K562 (cell line): ENCODE results near the gene LYPD5. TPM values are rescaled to one million over a fixed set of nuclear protein-coding genes. Genes with fewer than 3 reads are reported as not detected.

Experiments
- ARNT ChIP-seq, 2 experiments: fragments of 450-650 bp; IDR thresholded peaks; 2 replicates each; pipeline ENCODE4 v1.6.1; 2016; ENCODE audit warnings: mild to moderate bottlenecking in 1 of 2
- ATF1 ChIP-seq, 2 experiments: fragments of 450-650 bp in 1 of 2; IDR thresholded peaks; 2 replicates each; pipeline ENCODE4 v1.6.1; 2016; ENCODE audit warnings: missing compliant biosample characterization in 1 of 2, missing genetic modification characterization in 1 of 2
- CUX1 ChIP-seq: fragments of 200-800 bp; sonication (Bioruptor generic); IDR thresholded peaks from 2 replicates; pipeline ENCODE4 v1.6.1; 2016; ENCODE audit warnings: missing genetic modification characterization, missing compliant biosample characterization
- DLX4 ChIP-seq: fragments of 250-450 bp; sonication (Bioruptor Pico); IDR thresholded peaks from 2 replicates; pipeline ENCODE4 v1.6.1; 2021; ENCODE audit warnings: mild to moderate bottlenecking
- GATA2 ChIP-seq: sonication (generic); formaldehyde crosslinking; IDR thresholded peaks from 2 replicates; pipeline ENCODE4 v1.4.0; 2020; ENCODE audit warnings: mild to moderate bottlenecking, missing genetic modification reagents
- HDAC6 ChIP-seq: IDR thresholded peaks from 2 replicates; pipeline ENCODE4 v1.6.1; 2012; ENCODE audit warnings: low read depth, mild to moderate bottlenecking, control low read depth, inconsistent platforms, low read length, moderate library complexity
- KLF6 ChIP-seq: fragments of 250-450 bp; sonication (Bioruptor Pico); IDR thresholded peaks from 2 replicates; pipeline ENCODE4 v1.4.0; 2020; ENCODE audit warnings: mild to moderate bottlenecking, moderate library complexity, borderline replicate concordance
- MBD2 ChIP-seq: sonication (generic); IDR thresholded peaks from 2 replicates; pipeline ENCODE4 v1.6.1; 2016; ENCODE audit warnings: low read depth, borderline replicate concordance
- MCM2 ChIP-seq: fragments of 450-650 bp; IDR thresholded peaks from 2 replicates; pipeline ENCODE4 v1.6.1; 2017; ENCODE audit warnings: low read depth, mild to moderate bottlenecking
- NCOA2 ChIP-seq, 2 experiments: fragments of 450-650 bp; IDR thresholded peaks; 2 replicates each; pipeline ENCODE4 v1.6.1; 2018; ENCODE audit warnings: mild to moderate bottlenecking in 2 of 2, moderate library complexity in 1 of 2; ENCODE audit not compliant: partially characterized antibody in 2 of 2
- SMARCE1 ChIP-seq: fragments of 450-650 bp; IDR thresholded peaks from 2 replicates; pipeline ENCODE4 v1.7.1; 2016; ENCODE audit warnings: mild to moderate bottlenecking
- ZFP91 ChIP-seq: sonication (generic); formaldehyde crosslinking; IDR thresholded peaks from 2 replicates; pipeline ENCODE4 v1.8.0; 2022; ENCODE audit warnings: mild to moderate bottlenecking, missing genetic modification reagents
- ZNF146 ChIP-seq: IDR thresholded peaks from one replicate; pipeline ENCODE4 v1.6.1; 2018; ENCODE audit warnings: missing compliant biosample characterization; ENCODE audit not compliant: unreplicated experiment
- ZNF717 ChIP-seq: fragments of 250-450 bp; sonication (Bioruptor Pico); IDR thresholded peaks from 2 replicates; pipeline ENCODE4 v1.5.0; 2021
- polyA plus RNA-seq, 8 experiments: library from polyadenylated mRNA; depleted of rRNA in 4 of 8; stranded (reverse) in 5 of 8; unstranded in 3 of 8; fragments of >200 nt; fragmentation: Nextera tagmentation in 2 of 8; fragmentation: Illumina TruSeq in 1 of 8; extraction: Ambion mirVana in 2 of 8; extraction: Trizol in 1 of 8; gene quantifications; 2 replicates each; pipeline versions ENCODE4 v1.2.1 to v1.2.3, GENCODE V29; 2011 to 2014; ENCODE audit warnings: inconsistent platforms in 1 of 8, missing spikeins in 1 of 8
- total RNA-seq, 7 experiments: library from RNA; depleted of rRNA in 6 of 7; stranded (reverse); fragments of >200 nt in 6 of 7; fragmentation: Illumina TruSeq in 2 of 7; extraction: Trizol in 2 of 7; gene quantifications; 2 replicates each; pipeline versions ENCODE4 v1.2.1 to v1.2.3, GENCODE V29; 2011 to 2021; ENCODE audit warnings: low replicate concordance in 1 of 7
- TF ChIP-seq, protein P1 (sequence below): fragments of 250-450 bp; sonication (Bioruptor Pico); IDR thresholded peaks from 2 replicates; pipeline ENCODE4 v1.8.0; 2022; ENCODE audit warnings: inconsistent platforms, mild to moderate bottlenecking, moderate library complexity, borderline replicate concordance
- TF ChIP-seq, protein P2 (sequence below): sonication (generic); formaldehyde crosslinking; IDR thresholded peaks from 2 replicates; pipeline ENCODE4 v1.8.1; 2023; ENCODE audit warnings: mild to moderate bottlenecking, missing genetic modification reagents
- TF ChIP-seq, protein P3 (sequence below): fragments of 250-450 bp; sonication (Bioruptor Pico); IDR thresholded peaks from 2 replicates; pipeline ENCODE4 v1.4.0; 2020; ENCODE audit warnings: mild to moderate bottlenecking, moderate library complexity

The LYPD5 gene
- total and polyA plus RNA-seq, 9 of the 15 experiments (the other 6 are each of a cell fraction or from before 2014, with no cell fraction given): 0.03 to 0.22 (median 0.10) TPM; not detected in 3

- no peak for TF ChIP-seq MCM2
- no peak for TF ChIP-seq ARNT (IDR thresholded peaks at IDR 0.05)
- no peak for TF ChIP-seq MBD2
- TF ChIP-seq ZNF717 (CRISPR knock-in tag): no peak
- TF ChIP-seq KLF6: no peak
- TF ChIP-seq CUX1 (CRISPR knock-in tag): no peak
- no peak for TF ChIP-seq ZFP91 (CRISPR knock-in tag)
- TF ChIP-seq SMARCE1: no peak
- TF ChIP-seq ATF1 (CRISPR knock-in tag; IDR thresholded peaks at IDR 0.05): no peak
- TF ChIP-seq ATF1 (tag; IDR thresholded peaks at IDR 0.05): no peak
- TF ChIP-seq, protein P1, sequence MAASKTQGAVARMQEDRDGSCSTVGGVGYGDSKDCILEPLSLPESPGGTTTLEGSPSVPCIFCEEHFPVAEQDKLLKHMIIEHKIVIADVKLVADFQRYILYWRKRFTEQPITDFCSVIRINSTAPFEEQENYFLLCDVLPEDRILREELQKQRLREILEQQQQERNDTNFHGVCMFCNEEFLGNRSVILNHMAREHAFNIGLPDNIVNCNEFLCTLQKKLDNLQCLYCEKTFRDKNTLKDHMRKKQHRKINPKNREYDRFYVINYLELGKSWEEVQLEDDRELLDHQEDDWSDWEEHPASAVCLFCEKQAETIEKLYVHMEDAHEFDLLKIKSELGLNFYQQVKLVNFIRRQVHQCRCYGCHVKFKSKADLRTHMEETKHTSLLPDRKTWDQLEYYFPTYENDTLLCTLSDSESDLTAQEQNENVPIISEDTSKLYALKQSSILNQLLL (CRISPR knock-in tag): no peak
- TF ChIP-seq NCOA2 (IDR thresholded peaks at IDR 0.05; ENCODE audit: partially characterized antibody in 2 of 2): no peak
- no peak for TF ChIP-seq ZNF146 (CRISPR knock-in tag)
- no peak for TF ChIP-seq HDAC6
- no peak for TF ChIP-seq DLX4
- TF ChIP-seq, protein P2, sequence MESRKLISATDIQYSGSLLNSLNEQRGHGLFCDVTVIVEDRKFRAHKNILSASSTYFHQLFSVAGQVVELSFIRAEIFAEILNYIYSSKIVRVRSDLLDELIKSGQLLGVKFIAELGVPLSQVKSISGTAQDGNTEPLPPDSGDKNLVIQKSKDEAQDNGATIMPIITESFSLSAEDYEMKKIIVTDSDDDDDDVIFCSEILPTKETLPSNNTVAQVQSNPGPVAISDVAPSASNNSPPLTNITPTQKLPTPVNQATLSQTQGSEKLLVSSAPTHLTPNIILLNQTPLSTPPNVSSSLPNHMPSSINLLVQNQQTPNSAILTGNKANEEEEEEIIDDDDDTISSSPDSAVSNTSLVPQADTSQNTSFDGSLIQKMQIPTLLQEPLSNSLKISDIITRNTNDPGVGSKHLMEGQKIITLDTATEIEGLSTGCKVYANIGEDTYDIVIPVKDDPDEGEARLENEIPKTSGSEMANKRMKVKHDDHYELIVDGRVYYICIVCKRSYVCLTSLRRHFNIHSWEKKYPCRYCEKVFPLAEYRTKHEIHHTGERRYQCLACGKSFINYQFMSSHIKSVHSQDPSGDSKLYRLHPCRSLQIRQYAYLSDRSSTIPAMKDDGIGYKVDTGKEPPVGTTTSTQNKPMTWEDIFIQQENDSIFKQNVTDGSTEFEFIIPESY (CRISPR knock-in tag): no peak
- TF ChIP-seq, protein P3, sequence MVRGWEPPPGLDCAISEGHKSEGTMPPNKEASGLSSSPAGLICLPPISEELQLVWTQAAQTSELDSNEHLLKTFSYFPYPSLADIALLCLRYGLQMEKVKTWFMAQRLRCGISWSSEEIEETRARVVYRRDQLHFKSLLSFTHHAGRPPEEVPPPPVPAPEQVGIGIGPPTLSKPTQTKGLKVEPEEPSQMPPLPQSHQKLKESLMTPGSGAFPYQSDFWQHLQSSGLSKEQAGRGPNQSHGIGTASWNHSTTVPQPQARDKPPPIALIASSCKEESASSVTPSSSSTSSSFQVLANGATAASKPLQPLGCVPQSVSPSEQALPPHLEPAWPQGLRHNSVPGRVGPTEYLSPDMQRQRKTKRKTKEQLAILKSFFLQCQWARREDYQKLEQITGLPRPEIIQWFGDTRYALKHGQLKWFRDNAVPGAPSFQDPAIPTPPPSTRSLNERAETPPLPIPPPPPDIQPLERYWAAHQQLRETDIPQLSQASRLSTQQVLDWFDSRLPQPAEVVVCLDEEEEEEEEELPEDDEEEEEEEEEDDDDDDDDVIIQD (CRISPR knock-in tag): no peak
- no peak for TF ChIP-seq GATA2 (CRISPR knock-in tag)
Measured at GRCh38 chr19:43783636-43784035, 18.6 kb downstream of the LYPD5 start (continued).
